Middle frontal gyrus (tissue), 1 donor: ENCODE results near the gene TMEM217.
A peak's percentile ranks its signal among the peaks of the same experiment; 100 is the strongest.

ENCODE experiments used
- DNase-seq: peaks from one replicate; pipeline ENCODE4 v3.0.0-alpha.2; 2015; ENCODE audit warnings: low spot score; ENCODE audit errors: extremely low spot score

Gene TMEM217

DNA sequence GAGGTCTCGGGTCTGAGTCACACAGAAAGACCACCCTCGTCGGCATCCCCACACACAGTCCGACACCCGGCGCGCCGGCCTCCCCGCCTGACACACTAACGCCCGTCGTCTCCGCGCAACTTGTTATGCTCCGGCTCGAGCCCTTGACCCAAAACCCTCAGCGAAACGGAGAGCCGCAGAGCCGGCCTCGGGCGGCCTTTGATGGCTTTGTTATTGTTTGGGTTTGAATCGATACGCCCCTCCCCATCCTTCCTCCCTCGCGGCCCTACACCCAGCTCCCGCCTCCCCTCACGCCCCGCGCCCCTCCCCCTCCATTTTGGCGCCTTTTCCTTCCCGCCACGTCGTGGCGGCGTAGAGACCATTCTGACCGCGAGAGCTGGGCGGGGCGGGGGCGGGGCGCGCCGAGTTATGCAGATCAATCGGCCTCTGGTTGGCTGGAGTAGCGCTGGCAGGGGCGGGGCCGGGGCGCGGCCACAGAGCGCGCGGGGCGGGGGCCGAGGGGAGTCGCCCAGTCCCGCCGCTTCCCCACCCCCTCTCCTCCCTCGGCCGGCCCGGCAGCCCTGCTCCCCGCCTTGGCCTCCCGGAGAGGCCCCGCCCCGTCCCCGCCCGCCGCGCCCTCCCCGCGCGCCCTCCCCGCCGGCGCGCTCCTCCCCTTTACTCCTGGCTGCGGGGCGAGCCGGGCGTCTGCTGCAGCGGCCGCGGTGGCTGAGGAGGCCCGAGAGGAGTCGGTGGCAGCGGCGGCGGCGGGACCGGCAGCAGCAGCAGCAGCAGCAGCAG is 88.3 kb downstream of the TMEM217 start, which contains the start of gene PIM1:
Gene PIM1, plus strand, starts transcription at position 657 of the 777 bp plus-strand sequence. CDS start 424 bp downstream, outside the sequence.
- DNase-seq = peak; percentile 91

DNA sequence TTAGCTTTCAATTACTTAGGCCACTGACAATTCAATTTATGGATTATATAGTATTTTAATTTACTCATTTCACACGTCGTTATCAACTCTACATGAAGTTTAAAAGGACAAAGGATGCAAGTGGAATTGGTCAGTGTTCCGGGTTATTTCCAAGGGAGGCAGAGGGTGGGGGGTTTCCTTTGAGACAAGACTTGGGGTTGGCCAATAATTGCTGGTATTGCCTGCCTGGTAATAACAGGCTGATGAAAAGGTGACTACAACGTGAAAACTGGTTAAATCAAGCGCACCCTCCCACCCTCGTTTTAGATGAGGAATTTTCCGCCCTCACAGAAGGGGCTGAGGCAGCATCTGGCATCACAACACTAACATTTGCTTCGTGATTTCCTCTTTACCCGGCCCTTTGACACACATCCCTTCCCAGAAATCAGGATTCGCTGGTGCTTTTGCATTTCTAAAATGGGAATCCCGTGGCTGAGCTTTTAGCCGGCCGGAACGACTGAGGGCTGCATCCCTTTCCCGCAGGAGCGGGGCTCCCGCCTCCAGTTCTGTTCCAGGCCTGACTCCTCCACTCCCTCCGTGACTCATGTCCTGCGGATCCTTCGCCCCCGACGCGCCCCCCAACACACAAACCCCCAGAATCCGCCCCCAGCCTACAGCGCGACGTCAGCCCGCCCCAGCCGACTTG is 89.0 kb downstream of the TMEM217 start:
- peak; percentile 15 for DNase-seq

GRCh38 chr6:37168163-37168758 is 89.7 kb downstream of the TMEM217 start:
- no peak for DNase-seq

DNA sequence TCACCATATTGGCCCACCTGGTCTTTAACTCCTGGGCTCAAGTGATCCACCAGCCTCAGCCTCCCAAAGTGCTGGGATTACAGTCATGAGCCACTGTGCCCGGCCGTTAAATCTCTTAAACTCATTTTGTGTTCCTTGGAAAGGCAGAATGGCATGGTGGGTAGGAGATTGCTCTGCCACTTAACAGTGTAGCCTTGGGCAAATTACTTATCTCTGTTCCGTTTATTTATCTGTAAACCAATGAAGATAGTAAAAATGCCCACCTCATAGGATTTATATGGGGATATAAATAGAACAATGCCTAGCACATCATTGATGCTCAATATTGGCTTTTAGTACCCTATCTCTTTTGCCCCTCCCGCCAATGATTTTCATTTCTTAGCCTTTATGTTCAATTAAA is 95.2 kb downstream of the TMEM217 start:
- DNase-seq = no peak
